GM21423 (cell line): Measurements from ENCODE around the gene MYO15A.
A peak's percentile ranks its signal among the peaks of the same experiment; 100 is the strongest.

Source experiments
- ATAC-seq: cut with Tn5 transposase; IDR thresholded peaks from one replicate; pipeline ENCODE4 v1.9.1; 2021; ENCODE audit warnings: mild to moderate bottlenecking, moderate library complexity; ENCODE audit not compliant: unreplicated experiment

MYO15A gene

DNA sequence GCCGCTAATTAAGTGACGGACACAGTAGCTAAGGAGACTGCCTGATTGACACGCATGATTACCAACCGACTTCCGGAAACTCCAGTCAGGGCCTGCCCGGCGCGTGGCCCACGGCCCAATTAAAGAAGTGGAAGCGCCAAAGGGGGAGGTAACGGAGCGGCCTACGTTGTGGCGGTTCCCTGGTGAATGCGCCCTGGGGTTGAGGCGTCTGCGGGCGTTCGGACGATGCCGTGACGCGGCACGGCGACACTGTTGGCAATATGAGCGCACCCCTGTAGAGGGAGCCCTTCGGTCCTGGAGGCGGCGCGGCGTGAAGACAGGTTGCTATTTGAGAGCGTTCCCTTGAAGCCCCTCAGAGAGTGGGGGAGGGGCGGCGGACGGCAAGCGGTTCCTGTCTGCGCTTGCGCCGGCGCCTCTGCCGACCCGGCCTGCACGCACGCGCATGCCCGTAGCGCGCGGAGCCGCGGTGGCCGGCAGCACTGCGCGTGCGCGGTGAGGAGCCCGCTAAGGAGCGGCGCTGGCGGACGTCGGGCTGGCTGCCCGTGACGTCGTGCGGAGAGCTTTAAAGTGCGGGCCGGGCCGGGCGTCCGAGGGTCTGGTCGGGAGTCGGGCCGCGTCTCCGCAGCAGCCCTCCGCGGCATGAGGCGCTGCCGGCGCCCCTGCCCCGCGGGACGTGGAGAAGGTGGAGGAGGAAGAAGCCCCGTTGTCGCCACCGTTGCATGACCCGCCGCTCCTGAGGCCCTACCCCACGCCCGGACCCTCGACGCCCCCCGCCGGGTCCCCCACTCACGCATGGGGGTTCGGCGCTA lies 75.0 kb downstream of the MYO15A start, which contains the start of gene ALKBH5:
ALKBH5 (plus strand) TSS at position 495 of the 809 bp plus-strand sequence. CDS start 416 bp downstream, outside the sequence.
- ATAC-seq = peak; percentile 79

DNA sequence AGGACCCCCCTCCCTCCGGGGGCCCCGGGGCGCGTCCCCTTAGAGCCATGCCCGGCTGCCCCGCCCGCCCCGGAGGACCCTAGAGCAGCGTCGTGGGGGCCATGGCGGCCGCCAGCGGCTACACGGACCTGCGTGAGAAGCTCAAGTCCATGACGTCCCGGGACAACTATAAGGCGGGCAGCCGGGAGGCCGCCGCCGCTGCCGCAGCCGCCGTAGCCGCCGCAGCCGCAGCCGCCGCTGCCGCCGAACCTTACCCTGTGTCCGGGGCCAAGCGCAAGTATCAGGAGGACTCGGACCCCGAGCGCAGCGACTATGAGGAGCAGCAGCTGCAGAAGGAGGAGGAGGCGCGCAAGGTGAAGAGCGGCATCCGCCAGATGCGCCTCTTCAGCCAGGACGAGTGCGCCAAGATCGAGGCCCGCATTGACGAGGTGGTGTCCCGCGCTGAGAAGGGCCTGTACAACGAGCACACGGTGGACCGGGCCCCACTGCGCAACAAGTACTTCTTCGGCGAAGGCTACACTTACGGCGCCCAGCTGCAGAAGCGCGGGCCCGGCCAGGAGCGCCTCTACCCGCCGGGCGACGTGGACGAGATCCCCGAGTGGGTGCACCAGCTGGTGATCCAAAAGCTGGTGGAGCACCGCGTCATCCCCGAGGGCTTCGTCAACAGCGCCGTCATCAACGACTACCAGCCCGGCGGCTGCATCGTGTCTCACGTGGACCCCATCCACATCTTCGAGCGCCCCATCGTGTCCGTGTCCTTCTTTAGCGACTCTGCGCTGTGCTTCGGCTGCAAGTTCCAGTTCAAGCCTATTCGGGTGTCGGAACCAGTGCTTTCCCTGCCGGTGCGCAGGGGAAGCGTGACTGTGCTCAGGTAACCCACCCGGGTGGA lies 75.8 kb downstream of the MYO15A start:
- peak; percentile 13 for ATAC-seq

GRCh38 chr17:18185391-18185790 lies 76.8 kb downstream of the MYO15A start:
- no peak for ATAC-seq

- ATAC-seq = no peak
Measured at GRCh38 chr17:18185832-18186626, 77.5 kb downstream of the MYO15A start.

- ATAC-seq = no peak
Measured at GRCh38 chr17:18186627-18186982, 78.0 kb downstream of the MYO15A start.

- ATAC-seq = no peak
Measured at GRCh38 chr17:18187226-18187625, 78.7 kb downstream of the MYO15A start.

GRCh38 chr17:18187821-18188761 lies 79.5 kb downstream of the MYO15A start:
- no peak for ATAC-seq

DNA sequence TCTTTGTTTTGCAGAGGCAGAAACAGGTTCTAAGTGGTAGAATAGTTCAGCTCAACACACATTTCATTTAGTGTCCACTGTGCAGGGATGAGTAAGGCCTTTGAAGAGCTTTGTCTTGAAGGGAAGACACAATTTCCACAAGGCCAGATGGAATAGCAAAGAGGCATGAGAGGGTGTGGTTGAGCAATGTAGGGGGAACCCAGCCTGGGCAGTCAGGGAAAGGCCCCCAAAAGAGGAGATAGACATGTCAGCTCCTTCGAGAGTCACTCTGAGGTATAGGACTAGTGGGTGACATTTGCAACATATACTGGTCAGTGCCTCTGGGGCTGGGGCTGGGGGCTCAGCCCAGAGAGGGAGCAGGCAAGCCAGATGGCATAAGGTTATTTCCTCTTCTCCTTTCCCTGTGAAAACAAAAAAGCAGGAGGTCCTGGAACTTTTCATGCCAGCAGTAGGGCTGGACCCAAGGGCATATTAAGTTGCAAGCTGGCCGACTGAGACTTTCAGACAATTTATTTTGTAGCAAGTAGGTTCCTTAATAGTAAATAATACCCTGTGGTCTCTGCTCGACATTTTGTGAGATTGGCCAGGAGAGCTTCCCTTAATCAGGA lies 82.2 kb downstream of the MYO15A start:
- no peak for ATAC-seq

GRCh38 chr17:18191236-18191667 lies 82.7 kb downstream of the MYO15A start:
- no peak for ATAC-seq

DNA sequence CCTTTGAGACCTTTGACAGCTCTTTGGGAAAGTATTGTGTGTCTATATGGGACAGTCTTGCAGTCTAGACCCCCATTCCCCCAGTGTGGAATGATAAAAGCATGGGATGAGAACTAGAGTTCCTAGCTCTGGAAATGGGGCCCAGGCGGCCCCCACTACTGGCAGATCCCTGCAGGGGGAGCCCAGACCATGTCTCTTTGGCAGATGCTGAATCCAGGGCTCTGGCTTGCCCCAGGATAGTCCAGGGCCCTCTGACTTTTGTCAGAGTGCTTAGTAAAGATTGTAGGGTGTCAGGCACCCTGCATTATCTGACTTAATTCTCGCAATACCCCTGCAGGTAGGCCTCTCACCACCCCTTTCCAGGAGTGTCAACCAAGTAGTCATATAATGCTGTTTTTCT lies 83.4 kb downstream of the MYO15A start:
- ATAC-seq = no peak

- ATAC-seq = no peak
Measured at GRCh38 chr17:18194394-18194793, 85.8 kb downstream of the MYO15A start.

GRCh38 chr17:18194804-18195203 lies 86.2 kb downstream of the MYO15A start:
- ATAC-seq = no peak

DNA sequence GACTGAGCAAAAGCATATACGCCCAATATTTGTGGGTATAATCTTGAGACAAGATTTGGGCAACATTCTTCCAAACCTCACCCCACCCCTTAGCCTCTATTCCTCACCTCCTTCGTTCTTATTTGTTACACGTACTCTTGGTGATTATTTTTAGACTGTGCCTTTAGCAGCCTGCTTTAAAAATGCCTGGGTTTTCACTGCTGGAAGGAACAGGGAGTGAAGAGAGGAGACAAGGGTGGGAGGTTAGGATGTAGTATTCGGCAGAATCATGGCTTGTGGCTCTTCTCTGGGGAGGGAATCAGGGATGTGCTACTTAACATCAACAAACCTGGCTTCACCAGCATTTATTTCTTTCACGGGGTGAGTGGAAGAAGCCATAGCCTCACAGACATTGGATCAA lies 86.7 kb downstream of the MYO15A start:
- no peak for ATAC-seq

GRCh38 chr17:18197535-18198194 lies 89.1 kb downstream of the MYO15A start:
- no peak for ATAC-seq

GRCh38 chr17:18198530-18198929 lies 90.0 kb downstream of the MYO15A start:
- no peak for ATAC-seq

DNA sequence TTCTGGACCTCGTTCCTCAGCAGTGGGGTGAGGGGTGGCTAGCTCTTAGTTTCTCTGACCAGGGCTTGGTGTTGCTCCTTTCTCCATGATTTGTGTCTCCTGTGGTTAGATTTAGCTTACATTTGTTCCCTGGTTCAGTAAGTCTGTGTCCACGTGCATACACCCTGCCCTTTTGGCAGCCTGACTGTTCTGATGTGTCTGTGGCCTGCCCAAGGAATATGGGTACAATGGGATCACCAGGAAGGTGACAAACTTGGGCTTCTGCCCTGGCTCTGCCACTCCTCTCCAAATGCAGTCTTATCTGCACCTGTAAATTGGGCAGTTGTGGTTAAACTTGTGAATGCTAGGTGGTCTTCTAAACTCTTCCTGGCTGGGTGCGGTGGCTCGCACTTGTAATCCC lies 92.6 kb downstream of the MYO15A start:
- ATAC-seq = no peak

DNA sequence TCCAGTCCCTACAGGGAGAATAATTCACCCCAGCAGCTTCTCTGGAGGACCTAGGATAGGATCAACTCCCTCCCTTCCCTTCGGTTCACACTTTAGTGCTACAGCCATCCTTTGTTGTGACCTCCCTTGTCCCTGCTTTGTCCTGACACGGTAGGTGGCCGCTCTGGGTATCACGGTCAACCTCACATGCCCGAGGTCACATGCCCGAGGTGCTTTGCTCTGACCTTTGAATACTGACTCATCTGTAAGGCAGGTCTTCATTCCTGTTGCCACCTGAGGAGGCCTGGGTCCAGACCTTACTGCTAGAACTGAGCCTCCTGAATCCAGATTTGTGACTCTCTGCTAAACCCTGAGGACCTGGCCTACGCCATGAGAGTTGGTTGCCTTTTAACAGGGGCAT lies 94.8 kb downstream of the MYO15A start:
- ATAC-seq = no peak

DNA sequence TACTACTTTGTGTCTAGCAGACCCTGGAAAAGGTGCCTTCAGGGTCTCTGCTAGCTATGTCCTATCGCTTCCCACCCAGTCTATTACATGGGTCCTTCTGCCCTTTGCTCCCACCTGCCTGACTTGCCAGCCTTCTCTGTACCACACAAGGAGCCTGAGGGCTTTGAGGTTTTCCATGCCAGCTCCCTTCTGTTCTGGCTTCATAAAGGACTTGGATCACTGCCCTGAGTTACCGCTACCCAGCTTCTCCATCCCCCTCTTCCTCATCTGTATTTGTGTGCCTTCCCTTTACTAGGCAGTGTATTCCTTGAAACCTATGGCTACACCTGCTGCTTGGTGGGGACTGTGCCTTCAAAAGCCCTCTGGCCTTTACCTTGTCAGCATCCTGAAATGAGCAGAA lies 97.3 kb downstream of the MYO15A start:
- no peak for ATAC-seq

- no peak for ATAC-seq
Measured at GRCh38 chr17:18206962-18207361, 98.4 kb downstream of the MYO15A start.
